Measurements from ENCODE around the gene FPGS. TPM values are rescaled to one million over a fixed set of nuclear protein-coding genes. Genes with fewer than 3 reads are reported as not detected.

Gene FPGS
- total and polyA plus RNA-seq, 2 of the 4 experiments (the other 2 are of a cell fraction): 43.9 to 75.7 TPM

DNA sequence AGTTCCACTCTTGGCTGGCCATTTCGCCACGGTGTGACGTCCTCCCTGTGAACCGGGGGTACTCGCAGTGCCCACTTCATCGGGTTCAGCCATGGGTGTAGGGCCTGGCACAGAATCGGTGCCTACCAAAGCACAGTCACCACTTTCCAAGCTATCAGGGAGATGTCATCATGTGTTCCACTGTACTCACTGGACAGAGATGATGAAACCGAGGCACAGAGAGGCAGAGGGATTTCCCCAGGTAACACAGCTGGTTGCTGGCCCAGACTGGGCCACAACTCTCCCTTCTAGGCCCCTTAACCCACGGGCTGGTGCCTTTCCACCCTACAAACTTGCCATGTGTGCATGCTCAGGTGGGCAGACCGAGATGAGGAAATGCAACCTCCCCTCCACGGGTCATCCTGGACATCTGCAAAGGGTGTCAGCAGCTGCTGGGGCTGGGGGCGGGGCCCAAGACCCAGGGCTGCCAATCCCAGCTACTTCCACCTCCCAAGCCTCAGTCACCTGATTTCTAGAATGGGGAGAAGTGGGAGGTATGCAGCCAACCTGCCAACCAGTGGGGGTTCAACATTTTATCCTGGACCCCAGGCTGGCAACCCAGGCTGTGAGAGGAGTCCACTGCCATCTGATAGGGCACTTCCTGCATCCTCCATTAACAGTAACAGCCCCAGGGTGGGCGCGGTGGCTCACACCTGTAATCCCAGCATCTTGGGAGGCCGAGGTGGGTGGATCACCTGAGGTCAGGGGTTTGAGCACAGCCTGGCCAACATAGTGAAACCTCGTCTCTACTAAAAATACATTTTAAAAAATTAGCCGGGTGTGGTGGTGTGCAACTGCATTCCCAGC is 23.3 kb upstream of the FPGS start:
- Histone ChIP-seq H3K9me1 (ENCODE audit: insufficient read depth, low read length) (no peaks in the 10 kb centered on the region), H2AK9ac (replicated peaks; ENCODE audit: low read depth, low read length, poor library complexity) (no peak overlapping the region), H3K23ac (ENCODE audit: low read depth, low read length) (no peak overlapping the region), H2BK120ac (ENCODE audit: low read depth, low read length) (no peak overlapping the region), H3K4me2 (ENCODE audit: low read depth, low read length) (no peak overlapping the region), H3K14ac (replicated peaks; ENCODE audit: low read depth, low read length) (no peak overlapping the region), H3K4me3 (ENCODE audit: insufficient read depth, low read depth, low read length) (no peak overlapping the region), H4K8ac (ENCODE audit: low read depth in 2 of 2, low read length in 2 of 2) (no peak overlapping the region), H2AK5ac (ENCODE audit: low read depth, low read length) (no peak overlapping the region), H3K4ac (ENCODE audit: low read depth, low read length) (no peak overlapping the region), H2AFZ (replicated peaks; ENCODE audit: low read length, poor library complexity) (no peak overlapping the region), H3K56ac (ENCODE audit: extremely low read depth, insufficient read depth, low read length) (no peak overlapping the region), H4K91ac (ENCODE audit: insufficient read depth, low read depth, low read length) (no peak overlapping the region), H3K9me3 (ENCODE audit: control insufficient read depth, insufficient read depth, low read length) (no peaks in the 10 kb centered on the region), H3K36me3 (ENCODE audit: control insufficient read depth, insufficient read depth, low read length) (no peaks in the 10 kb centered on the region), H4K5ac (ENCODE audit: low read depth, low read length) (no peak overlapping the region), H3K4me1 (ENCODE audit: control insufficient read depth, insufficient read depth, low read length) (no peaks in the 10 kb centered on the region), H4K20me1 (ENCODE audit: insufficient read depth, low read length) (no peaks in the 10 kb centered on the region), H2BK5ac (ENCODE audit: low read depth, low read length, poor library complexity, severe bottlenecking) (no peak overlapping the region), H2BK15ac (ENCODE audit: low read depth, low read length) (no peak overlapping the region), H3K27ac (ENCODE audit: insufficient read depth, low read length) (no peak overlapping the region), H3K79me1 (ENCODE audit: low read depth in 1 of 2, low read length in 2 of 2) (no peaks in the 10 kb centered on the region), H3K9ac (ENCODE audit: low read depth, low read length) (no peak overlapping the region), H3K18ac (ENCODE audit: low read depth, low read length) (no peak overlapping the region), H2BK20ac (ENCODE audit: low read depth, low read length) (no peak overlapping the region), H3K27me3 (ENCODE audit: control insufficient read depth, insufficient read depth, low read length) (peaks cover 11% of the 10 kb centered on the region)
- in situ Hi-C loops (cut with MboI; ENCODE audit: low sequenced_read_pairs) (no loop called here), dilution Hi-C loops (cut with HindIII; ENCODE audit: low sequenced_read_pairs, unreplicated experiment) (no loop called here), intact Hi-C loops (cut with micrococcal nuclease) (no loop called here)
- BruUV-seq (replicated peaks): no TSS peak
- TF ChIP-seq SMC3 (IDR thresholded peaks at IDR 0.05; ENCODE audit: low read depth, low read length) (no peak), NFE2L2 (IDR thresholded peaks at IDR 0.05; ENCODE audit: low read depth, low read length) (no peak), RFX5 (IDR thresholded peaks at IDR 0.05; ENCODE audit: low read depth, low read length) (no peak), BHLHE40 (IDR thresholded peaks at IDR 0.05; ENCODE audit: low read depth, low read length) (no peak), CEBPB (IDR thresholded peaks at IDR 0.05; ENCODE audit: low read depth, low read length) (peak; percentile 23; the same call in 1 of the 2 replicates), MAZ (IDR thresholded peaks at IDR 0.05; ENCODE audit: borderline replicate concordance, low read depth, low read length) (no peak)
- TF ChIP-seq, protein P1, sequence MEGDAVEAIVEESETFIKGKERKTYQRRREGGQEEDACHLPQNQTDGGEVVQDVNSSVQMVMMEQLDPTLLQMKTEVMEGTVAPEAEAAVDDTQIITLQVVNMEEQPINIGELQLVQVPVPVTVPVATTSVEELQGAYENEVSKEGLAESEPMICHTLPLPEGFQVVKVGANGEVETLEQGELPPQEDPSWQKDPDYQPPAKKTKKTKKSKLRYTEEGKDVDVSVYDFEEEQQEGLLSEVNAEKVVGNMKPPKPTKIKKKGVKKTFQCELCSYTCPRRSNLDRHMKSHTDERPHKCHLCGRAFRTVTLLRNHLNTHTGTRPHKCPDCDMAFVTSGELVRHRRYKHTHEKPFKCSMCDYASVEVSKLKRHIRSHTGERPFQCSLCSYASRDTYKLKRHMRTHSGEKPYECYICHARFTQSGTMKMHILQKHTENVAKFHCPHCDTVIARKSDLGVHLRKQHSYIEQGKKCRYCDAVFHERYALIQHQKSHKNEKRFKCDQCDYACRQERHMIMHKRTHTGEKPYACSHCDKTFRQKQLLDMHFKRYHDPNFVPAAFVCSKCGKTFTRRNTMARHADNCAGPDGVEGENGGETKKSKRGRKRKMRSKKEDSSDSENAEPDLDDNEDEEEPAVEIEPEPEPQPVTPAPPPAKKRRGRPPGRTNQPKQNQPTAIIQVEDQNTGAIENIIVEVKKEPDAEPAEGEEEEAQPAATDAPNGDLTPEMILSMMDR (conservative IDR thresholded peaks at IDR 0.05; ENCODE audit: low read depth, low read length): no peak
- 69% methylated on average over 7 of the region's 17 CpGs; no CpG with 5 or more reads in 1 of the 2 experiments for WGBS, 2 experiments (ENCODE audit: extremely low coverage in 2 of 2, insufficient read length in 1 of 2)
- POLR2A ChIA-PET (ENCODE audit: unreplicated experiment): no interaction called here
- no peak for DNase-seq
- CTCF ChIA-PET: no interaction called here
- ATAC-seq (ENCODE audit: low read depth): no peak
